ENCODE results near the gene CDC42.

GRCh38 chr1:22037520-22037919, 15.0 kb upstream of the CDC42 start:
- TF ChIP-seq CTCF (IDR thresholded peaks at IDR 0.05) (no peak), POLR2A (IDR thresholded peaks at IDR 0.05; ENCODE audit: low read depth) (no peak)
